HepG2 (cell line): Measurements from ENCODE around the gene CCDC93. TPM values are rescaled to one million over a fixed set of nuclear protein-coding genes. Genes with fewer than 3 reads are reported as not detected.
A peak's percentile ranks its signal among the peaks of the same experiment; 100 is the strongest.

Source experiments
- AGO2 ChIP-seq: fragments of 200-400 bp; formaldehyde crosslinking; optimal IDR thresholded peaks from 2 replicates; pipeline ENCODE3; 2017; ENCODE audit warnings: mild to moderate bottlenecking, low read depth, low read length, moderate library complexity
- CHD4 ChIP-seq: fragments of 200-600 bp; sonication (generic); IDR thresholded peaks from 2 replicates; pipeline ENCODE4 v1.7.0; 2017; ENCODE audit warnings: mild to moderate bottlenecking, low read length, borderline replicate concordance
- FOXA3 ChIP-seq: IDR thresholded peaks from 2 replicates; pipeline ENCODE4 v1.6.1; 2016; ENCODE audit warnings: missing genetic modification reagents, missing compliant biosample characterization
- GRHL1 ChIP-seq: sonication (generic); formaldehyde crosslinking; conservative IDR thresholded peaks from 2 replicates; pipeline ENCODE4 v1.8.0; 2022; ENCODE audit warnings: missing genetic modification reagents
- HIVEP1 ChIP-seq: sonication (generic); formaldehyde crosslinking; IDR thresholded peaks from 2 replicates; pipeline ENCODE4 v1.4.0; 2020; ENCODE audit warnings: mild to moderate bottlenecking, missing genetic modification reagents
- JARID2 ChIP-seq: sonication (generic); formaldehyde crosslinking; IDR thresholded peaks from 2 replicates; pipeline ENCODE4 v1.8.1; 2023; ENCODE audit warnings: missing genetic modification reagents, inconsistent platforms; ENCODE audit not compliant: insufficient replicate concordance
- KAT2B ChIP-seq: fragments of 150-350 bp; IDR thresholded peaks from 2 replicates; pipeline ENCODE4 v1.6.1; 2014; ENCODE audit warnings: low read depth, low read length, borderline replicate concordance
- LCORL ChIP-seq, 2 experiments: fragments of 450-650 bp in 1 of 2; sonication (generic) in 1 of 2; formaldehyde crosslinking in 1 of 2; IDR thresholded peaks; 2 replicates each; pipeline versions ENCODE4 v1.5.0 to v1.6.1; 2017 to 2020; ENCODE audit warnings: antibody characterized with exemption in 1 of 2, missing genetic modification reagents in 1 of 2
- MED1 ChIP-seq: sonication (generic); formaldehyde crosslinking; IDR thresholded peaks from 2 replicates; pipeline ENCODE4 v1.4.0; 2020; ENCODE audit warnings: missing genetic modification reagents
- POLR2G ChIP-seq: fragments of 200-400 bp; formaldehyde crosslinking; IDR thresholded peaks from 2 replicates; pipeline ENCODE4 v1.6.1; 2018; ENCODE audit warnings: mild to moderate bottlenecking, low read depth, low read length, moderate library complexity
- PRMT3 ChIP-seq: sonication (generic); formaldehyde crosslinking; IDR thresholded peaks from 2 replicates; pipeline ENCODE4 v1.8.1; 2022; ENCODE audit warnings: low read depth, mild to moderate bottlenecking, moderate library complexity, missing genetic modification reagents, borderline replicate concordance
- THAP11 ChIP-seq: IDR thresholded peaks from 2 replicates; pipeline ENCODE4 v1.6.1; 2016; ENCODE audit warnings: missing biosample characterization, missing genetic modification reagents
- WIZ ChIP-seq: sonication (generic); formaldehyde crosslinking; IDR thresholded peaks from 2 replicates; pipeline ENCODE4 v1.5.1; 2020; ENCODE audit warnings: mild to moderate bottlenecking, missing genetic modification reagents
- YEATS2 ChIP-seq: sonication (generic); formaldehyde crosslinking; IDR thresholded peaks from 2 replicates; pipeline ENCODE4 v1.4.0; 2020; ENCODE audit warnings: missing genetic modification reagents, borderline replicate concordance
- ZBTB20 ChIP-seq: sonication (generic); formaldehyde crosslinking; IDR thresholded peaks from 2 replicates; pipeline ENCODE4 v1.8.1; 2023; ENCODE audit warnings: missing genetic modification reagents, low read depth, mild to moderate bottlenecking, borderline replicate concordance
- ZC3H4 ChIP-seq: sonication (generic); formaldehyde crosslinking; IDR thresholded peaks from 2 replicates; pipeline ENCODE4 v1.4.0; 2020; ENCODE audit warnings: missing genetic modification reagents, borderline replicate concordance
- ZNF292 ChIP-seq: sonication (generic); formaldehyde crosslinking; IDR thresholded peaks from 2 replicates; pipeline ENCODE4 v1.8.1; 2022; ENCODE audit warnings: mild to moderate bottlenecking, low read depth, missing genetic modification reagents, borderline replicate concordance
- ZNF331 ChIP-seq: sonication (generic); formaldehyde crosslinking; IDR thresholded peaks from 2 replicates; pipeline ENCODE4 v1.4.0; 2020; ENCODE audit warnings: missing genetic modification reagents
- ZNF337 ChIP-seq: sonication (generic); formaldehyde crosslinking; IDR thresholded peaks from 2 replicates; pipeline ENCODE4 v1.5.1; 2020; ENCODE audit warnings: missing genetic modification reagents, low read depth, mild to moderate bottlenecking, borderline replicate concordance
- ZNF546 ChIP-seq: sonication (generic); formaldehyde crosslinking; conservative IDR thresholded peaks from 2 replicates; pipeline ENCODE4 v1.8.1; 2023; ENCODE audit warnings: mild to moderate bottlenecking, missing genetic modification reagents
- ZNF775 ChIP-seq: sonication (generic); formaldehyde crosslinking; IDR thresholded peaks from 2 replicates; pipeline ENCODE4 v1.4.0; 2020; ENCODE audit warnings: missing genetic modification reagents, mild to moderate bottlenecking, moderate library complexity, borderline replicate concordance
- polyA plus RNA-seq, 8 experiments: library from polyadenylated mRNA; depleted of rRNA in 3 of 8; stranded (reverse) in 7 of 8; unstranded in 1 of 8; fragments of >200 nt; fragmentation: Illumina TruSeq in 4 of 8; extraction: Trizol in 4 of 8; gene quantifications; 2 replicates each; pipeline versions ENCODE4 v1.2.1 to v1.2.3, GENCODE V29; 2011 to 2016; ENCODE audit warnings: low read depth in 4 of 8, missing spikeins in 1 of 8, mixed read lengths in 1 of 8; ENCODE audit not compliant: insufficient read depth in 1 of 8
- total RNA-seq, 5 experiments: library from RNA; depleted of rRNA; stranded (reverse); fragments of >200 nt; fragmentation: Illumina TruSeq; extraction: Trizol; gene quantifications; 2 replicates each; pipeline ENCODE4 v1.2.3, GENCODE V29; 2016; ENCODE audit warnings: low read depth in 1 of 5
- TF ChIP-seq, protein P1 (sequence below): sonication (generic); formaldehyde crosslinking; IDR thresholded peaks from 2 replicates; pipeline ENCODE4 v1.5.1; 2020; ENCODE audit warnings: missing genetic modification reagents, mild to moderate bottlenecking, borderline replicate concordance
- TF ChIP-seq, protein P2 (sequence below): sonication (generic); formaldehyde crosslinking; IDR thresholded peaks from 2 replicates; pipeline ENCODE4 v1.8.1; 2023; ENCODE audit warnings: missing genetic modification reagents, mild to moderate bottlenecking, borderline replicate concordance
- TF ChIP-seq, protein P3 (sequence below): sonication (generic); formaldehyde crosslinking; IDR thresholded peaks from 2 replicates; pipeline ENCODE4 v1.5.0; 2020; ENCODE audit warnings: missing genetic modification reagents, mild to moderate bottlenecking, borderline replicate concordance

The CCDC93 gene
- total and polyA plus RNA-seq, 2 of the 13 experiments (the other 11 are each of a cell fraction or from before 2014, with no cell fraction given), result 37.2 to 53.2 TPM

DNA sequence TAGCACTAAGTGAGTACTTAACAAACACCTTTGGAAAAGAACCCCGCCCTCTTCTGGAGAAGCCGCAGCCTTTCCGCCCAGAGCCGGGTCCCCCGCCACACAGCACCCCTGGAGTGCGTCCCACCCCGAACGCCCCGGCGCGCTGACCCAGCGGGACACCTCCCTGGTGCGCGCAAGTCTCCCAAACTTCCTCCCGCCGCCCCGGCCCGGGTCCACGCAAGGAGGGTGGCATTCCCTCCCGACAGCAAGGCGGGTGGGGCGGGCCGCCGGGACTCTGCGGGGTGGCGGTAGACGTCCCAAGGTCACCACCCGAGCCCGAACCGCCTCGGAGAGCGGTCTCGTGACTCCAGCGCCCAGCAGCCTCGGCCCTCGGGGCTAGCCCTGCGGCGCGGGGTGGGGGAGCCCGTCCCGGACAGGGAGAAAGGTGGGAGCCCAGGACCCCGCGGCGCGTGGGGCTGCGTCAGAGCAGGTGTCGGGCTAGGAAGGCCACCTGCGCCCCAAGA is 598 bp downstream of the CCDC93 start (continued):
- TF ChIP-seq, protein P1, sequence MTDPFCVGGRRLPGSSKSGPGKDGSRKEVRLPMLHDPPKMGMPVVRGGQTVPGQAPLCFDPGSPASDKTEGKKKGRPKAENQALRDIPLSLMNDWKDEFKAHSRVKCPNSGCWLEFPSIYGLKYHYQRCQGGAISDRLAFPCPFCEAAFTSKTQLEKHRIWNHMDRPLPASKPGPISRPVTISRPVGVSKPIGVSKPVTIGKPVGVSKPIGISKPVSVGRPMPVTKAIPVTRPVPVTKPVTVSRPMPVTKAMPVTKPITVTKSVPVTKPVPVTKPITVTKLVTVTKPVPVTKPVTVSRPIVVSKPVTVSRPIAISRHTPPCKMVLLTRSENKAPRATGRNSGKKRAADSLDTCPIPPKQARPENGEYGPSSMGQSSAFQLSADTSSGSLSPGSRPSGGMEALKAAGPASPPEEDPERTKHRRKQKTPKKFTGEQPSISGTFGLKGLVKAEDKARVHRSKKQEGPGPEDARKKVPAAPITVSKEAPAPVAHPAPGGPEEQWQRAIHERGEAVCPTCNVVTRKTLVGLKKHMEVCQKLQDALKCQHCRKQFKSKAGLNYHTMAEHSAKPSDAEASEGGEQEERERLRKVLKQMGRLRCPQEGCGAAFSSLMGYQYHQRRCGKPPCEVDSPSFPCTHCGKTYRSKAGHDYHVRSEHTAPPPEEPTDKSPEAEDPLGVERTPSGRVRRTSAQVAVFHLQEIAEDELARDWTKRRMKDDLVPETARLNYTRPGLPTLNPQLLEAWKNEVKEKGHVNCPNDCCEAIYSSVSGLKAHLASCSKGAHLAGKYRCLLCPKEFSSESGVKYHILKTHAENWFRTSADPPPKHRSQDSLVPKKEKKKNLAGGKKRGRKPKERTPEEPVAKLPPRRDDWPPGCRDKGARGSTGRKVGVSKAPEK (CRISPR knock-in tag), result 0 out of 2 replicates have a peak, but pooled peaks have one; percentile 85
- no peak for TF ChIP-seq ZNF292 (CRISPR knock-in tag)
- TF ChIP-seq, protein P2, sequence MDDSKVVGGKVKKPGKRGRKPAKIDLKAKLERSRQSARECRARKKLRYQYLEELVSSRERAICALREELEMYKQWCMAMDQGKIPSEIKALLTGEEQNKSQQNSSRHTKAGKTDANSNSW (CRISPR knock-in tag), result no peak
- TF ChIP-seq ZNF331, result no peak
- TF ChIP-seq KAT2B, result no peak
- no peak for TF ChIP-seq WIZ (CRISPR knock-in tag)
- TF ChIP-seq THAP11 (CRISPR knock-in tag), result no peak
- no peak for TF ChIP-seq ZNF775
- no peak for TF ChIP-seq ZBTB20 (CRISPR knock-in tag)
- peak; percentile 88 for TF ChIP-seq HIVEP1 (CRISPR knock-in tag)
- no peak; the same call in none of the 2 replicates for TF ChIP-seq ZNF337
- TF ChIP-seq, protein P3, sequence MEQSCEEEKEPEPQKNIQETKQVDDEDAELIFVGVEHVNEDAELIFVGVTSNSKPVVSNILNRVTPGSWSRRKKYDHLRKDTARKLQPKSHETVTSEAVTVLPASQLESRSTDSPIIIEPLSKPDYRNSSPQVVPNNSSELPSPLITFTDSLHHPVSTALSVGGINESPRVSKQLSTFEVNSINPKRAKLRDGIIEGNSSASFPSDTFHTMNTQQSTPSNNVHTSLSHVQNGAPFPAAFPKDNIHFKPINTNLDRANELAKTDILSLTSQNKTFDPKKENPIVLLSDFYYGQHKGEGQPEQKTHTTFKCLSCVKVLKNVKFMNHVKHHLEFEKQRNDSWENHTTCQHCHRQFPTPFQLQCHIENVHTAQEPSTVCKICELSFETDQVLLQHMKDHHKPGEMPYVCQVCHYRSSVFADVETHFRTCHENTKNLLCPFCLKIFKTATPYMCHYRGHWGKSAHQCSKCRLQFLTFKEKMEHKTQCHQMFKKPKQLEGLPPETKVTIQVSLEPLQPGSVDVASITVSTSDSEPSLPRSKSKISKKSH (CRISPR knock-in tag), result no peak
- TF ChIP-seq LCORL (IDR thresholded peaks at IDR 0.05), result no peak
- peak; percentile 93 for TF ChIP-seq LCORL (CRISPR knock-in tag; IDR thresholded peaks at IDR 0.05)
- TF ChIP-seq ZC3H4 (CRISPR knock-in tag), result 0 out of 2 replicates have a peak, but pooled peaks have one; percentile 4
- TF ChIP-seq PRMT3 (CRISPR knock-in tag), result peak; percentile 9; the same call in 1 of the 2 replicates
- peak; percentile 88 for TF ChIP-seq AGO2
- no peak for TF ChIP-seq GRHL1 (CRISPR knock-in tag)
- no peak for TF ChIP-seq POLR2G
- TF ChIP-seq ZNF546 (CRISPR knock-in tag), result 0 out of 2 replicates have a peak, but pooled peaks have one; percentile 23
- no peak; the same call in 1 of the 2 replicates for TF ChIP-seq YEATS2 (CRISPR knock-in tag)
- no peak for TF ChIP-seq JARID2 (CRISPR knock-in tag)
- TF ChIP-seq CHD4, result no peak
- TF ChIP-seq FOXA3 (CRISPR knock-in tag), result no peak
- TF ChIP-seq MED1, result 0 out of 2 replicates have a peak, but pooled peaks have one; percentile 6
